ENCODE measurements around the gene GRK3.

Gene GRK3

GRCh38 chr22:25763239-25763777, 198.8 kb downstream of the GRK3 start:
- no peak for DNase-seq

GRCh38 chr22:25764270-25765015, 200.0 kb downstream of the GRK3 start:
- DNase-seq, result no peak

- DNase-seq, result no peak
These were observed 200.5 kb downstream of the GRK3 start for GRCh38 chr22:25765016-25765367.

DNA sequence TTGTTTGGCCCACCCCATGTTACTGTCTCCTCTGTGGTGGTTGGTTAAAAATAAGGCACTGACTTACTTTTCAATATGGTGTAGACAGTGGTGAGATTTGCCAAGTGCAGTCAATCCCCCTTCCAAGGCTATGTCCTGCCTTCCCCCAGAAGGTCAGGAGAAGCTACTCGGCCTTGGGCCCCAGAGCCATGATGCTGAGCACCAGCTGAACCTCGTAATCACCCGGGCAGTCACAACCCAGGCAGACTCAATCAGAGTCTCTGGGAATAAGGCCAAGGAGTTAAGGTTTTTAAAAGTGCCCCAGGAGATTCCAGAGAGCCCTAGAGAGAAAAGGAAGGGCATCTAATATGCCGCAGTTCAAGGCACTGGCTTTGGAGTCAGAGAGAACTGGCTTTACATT, 201.3 kb downstream of the GRK3 start:
- DNase-seq, result no peak

DNA sequence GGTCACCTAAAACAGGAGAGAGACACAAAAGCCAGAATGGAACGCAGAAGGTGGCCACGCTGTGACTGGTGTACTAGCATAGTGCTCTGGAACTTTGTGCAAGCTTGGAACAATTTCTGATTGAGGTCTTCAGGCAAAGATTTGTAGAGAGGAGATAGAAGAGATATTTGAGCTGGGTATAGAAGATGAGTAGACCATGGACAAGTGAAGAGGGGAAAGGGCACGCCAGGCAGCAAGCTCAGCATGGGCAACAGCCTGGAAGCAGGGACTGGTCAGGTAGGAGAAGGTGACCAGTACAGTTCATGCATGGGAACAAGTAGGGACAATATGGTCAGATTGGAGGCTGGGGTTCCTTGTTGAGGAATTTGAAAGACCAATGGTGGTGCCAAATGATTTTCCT, 201.9 kb downstream of the GRK3 start:
- DNase-seq, result no peak

DNA sequence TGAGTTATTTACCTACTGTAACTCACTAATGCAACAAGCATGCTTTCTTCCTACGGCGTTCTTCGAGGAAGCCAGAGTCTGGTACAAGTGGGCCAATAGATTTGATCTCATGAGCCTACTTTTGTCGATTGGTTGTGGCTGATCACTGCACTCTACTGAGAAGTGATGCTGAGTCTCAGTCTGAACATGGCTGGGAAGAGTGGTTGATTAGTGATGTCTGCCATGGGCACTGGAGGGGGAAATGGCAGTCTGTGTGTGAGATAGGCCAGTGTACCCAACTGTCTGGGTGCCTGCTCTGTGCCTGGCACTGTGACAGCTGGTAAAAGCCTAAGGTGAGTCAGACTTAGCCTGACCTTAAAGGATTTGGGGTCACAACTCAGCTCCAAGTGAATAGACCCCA, 205.9 kb downstream of the GRK3 start:
- no peak for DNase-seq

- no peak for DNase-seq
These were observed 207.8 kb downstream of the GRK3 start for GRCh38 chr22:25772288-25772687.

- DNase-seq, result no peak
These were observed 210.1 kb downstream of the GRK3 start for GRCh38 chr22:25774575-25775026.

- DNase-seq, result no peak
These were observed 211.1 kb downstream of the GRK3 start for GRCh38 chr22:25775531-25775930.

GRCh38 chr22:25777411-25777810, 212.9 kb downstream of the GRK3 start:
- no peak for DNase-seq

DNA sequence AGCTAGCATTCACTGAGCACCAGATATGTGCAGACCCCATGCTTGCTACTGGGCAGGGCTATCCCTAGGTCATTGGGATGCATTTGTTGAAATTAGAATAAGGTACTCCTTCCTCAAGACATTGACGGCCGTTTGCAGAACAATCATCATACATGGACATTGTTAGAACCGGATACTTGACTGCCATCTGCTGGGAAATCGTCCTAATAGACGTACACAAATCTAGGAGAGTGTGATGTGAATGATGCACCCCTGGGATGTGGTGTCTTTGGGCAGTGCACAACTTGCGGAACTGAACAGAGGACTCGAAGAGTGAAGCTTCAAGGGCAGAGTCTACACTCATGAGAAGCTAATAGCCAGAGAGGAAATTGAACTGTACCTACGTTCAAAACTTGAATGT, 213.4 kb downstream of the GRK3 start:
- DNase-seq, result no peak

Measured in NCI-H774 (cell line).